Tibial artery (tissue), 4 donors: ENCODE data around the gene DLX2.

Experiments
- DNase-seq, 2 donors: peaks; one replicate each; pipeline ENCODE4 v3.0.0-alpha.2; 2019
- H3K27ac ChIP-seq, 2 donors: fragments of 200-600 bp; sonication (generic) in 1 of 2; 1 replicate in 1 of 2; 2 replicates in 1 of 2; pipeline ENCODE4 v1.5.1; 2018 to 2019; ENCODE audit warnings: mild to moderate bottlenecking in 1 of 2
- H3K27me3 ChIP-seq, 2 donors: fragments of 200-600 bp; sonication (generic) in 1 of 2; one replicate each; pipeline versions ENCODE4 v1.5.1 to v1.6.0; 2016 to 2019
- H3K36me3 ChIP-seq, 3 donors: fragments of 200-600 bp; sonication (generic) in 2 of 3; one replicate each; pipeline ENCODE4 v1.5.1; 2016 to 2019; ENCODE audit warnings: mild to moderate bottlenecking in 2 of 3
- H3K4me1 ChIP-seq, 4 donors: fragments of 200-600 bp; sonication (generic) in 2 of 4; 1 replicate in 3 of 4; 2 replicates in 1 of 4; pipeline ENCODE4 v1.5.1; 2016 to 2019
- H3K4me3 ChIP-seq, 2 donors: fragments of 200-600 bp; sonication (generic) in 1 of 2; 1 replicate in 1 of 2; 2 replicates in 1 of 2; pipeline ENCODE4 v1.5.1; 2018 to 2019; ENCODE audit warnings: mild to moderate bottlenecking in 2 of 2
- H3K9me3 ChIP-seq, 3 donors: fragments of 200-600 bp; sonication (generic) in 1 of 3; one replicate each; pipeline ENCODE4 v1.5.1; 2016 to 2019
- intact Hi-C: fragments of 100-400 bp; cut with DNase I; formaldehyde crosslinking; loops from one replicate; pipeline ENCODE4 v1.15.0; 2023; ENCODE audit warnings: low total_unique reads
- TF ChIP-seq, protein P1 (sequence below), 2 experiments: fragments of 200-600 bp in 1 of 2; fragments of 450-650 bp in 1 of 2; IDR thresholded peaks; one replicate each; pipeline ENCODE4 v1.5.1; 2017 to 2019; ENCODE audit warnings: antibody characterized with exemption in 2 of 2, mild to moderate bottlenecking in 1 of 2, moderate library complexity in 1 of 2

Gene DLX2

DNA sequence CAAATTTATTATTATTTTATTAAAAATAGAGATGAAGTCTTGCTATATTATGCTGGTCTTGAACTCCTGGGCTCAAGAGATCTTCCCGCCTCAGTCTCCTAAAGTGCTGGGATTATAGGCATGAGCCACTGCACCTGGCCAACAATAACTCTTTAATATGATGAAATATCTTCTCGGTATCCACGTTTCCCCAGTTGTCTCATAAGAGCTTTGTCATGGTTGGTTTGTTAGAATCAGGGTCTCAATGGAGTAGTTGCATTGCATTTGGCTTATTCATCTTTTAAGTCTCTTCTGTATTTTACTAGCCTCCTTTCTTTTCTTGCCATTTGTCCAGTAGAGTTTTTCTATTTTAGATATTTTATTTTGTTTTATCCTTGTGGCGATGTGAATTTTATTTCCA is 32.7 kb upstream of the DLX2 start:
- Histone ChIP-seq H3K27ac (no peak overlapping the region), H3K4me1 (no peaks in the 10 kb centered on the region), H3K9me3 (no peaks in the 10 kb centered on the region), H3K4me3 (no peak overlapping the region), H3K27me3 (no peaks in the 10 kb centered on the region), H3K36me3 (no peaks in the 10 kb centered on the region)
- intact Hi-C loops: no loop called here
- TF ChIP-seq, protein P1, sequence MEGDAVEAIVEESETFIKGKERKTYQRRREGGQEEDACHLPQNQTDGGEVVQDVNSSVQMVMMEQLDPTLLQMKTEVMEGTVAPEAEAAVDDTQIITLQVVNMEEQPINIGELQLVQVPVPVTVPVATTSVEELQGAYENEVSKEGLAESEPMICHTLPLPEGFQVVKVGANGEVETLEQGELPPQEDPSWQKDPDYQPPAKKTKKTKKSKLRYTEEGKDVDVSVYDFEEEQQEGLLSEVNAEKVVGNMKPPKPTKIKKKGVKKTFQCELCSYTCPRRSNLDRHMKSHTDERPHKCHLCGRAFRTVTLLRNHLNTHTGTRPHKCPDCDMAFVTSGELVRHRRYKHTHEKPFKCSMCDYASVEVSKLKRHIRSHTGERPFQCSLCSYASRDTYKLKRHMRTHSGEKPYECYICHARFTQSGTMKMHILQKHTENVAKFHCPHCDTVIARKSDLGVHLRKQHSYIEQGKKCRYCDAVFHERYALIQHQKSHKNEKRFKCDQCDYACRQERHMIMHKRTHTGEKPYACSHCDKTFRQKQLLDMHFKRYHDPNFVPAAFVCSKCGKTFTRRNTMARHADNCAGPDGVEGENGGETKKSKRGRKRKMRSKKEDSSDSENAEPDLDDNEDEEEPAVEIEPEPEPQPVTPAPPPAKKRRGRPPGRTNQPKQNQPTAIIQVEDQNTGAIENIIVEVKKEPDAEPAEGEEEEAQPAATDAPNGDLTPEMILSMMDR (IDR thresholded peaks at IDR 0.05): no peak
- no peak for DNase-seq

DNA sequence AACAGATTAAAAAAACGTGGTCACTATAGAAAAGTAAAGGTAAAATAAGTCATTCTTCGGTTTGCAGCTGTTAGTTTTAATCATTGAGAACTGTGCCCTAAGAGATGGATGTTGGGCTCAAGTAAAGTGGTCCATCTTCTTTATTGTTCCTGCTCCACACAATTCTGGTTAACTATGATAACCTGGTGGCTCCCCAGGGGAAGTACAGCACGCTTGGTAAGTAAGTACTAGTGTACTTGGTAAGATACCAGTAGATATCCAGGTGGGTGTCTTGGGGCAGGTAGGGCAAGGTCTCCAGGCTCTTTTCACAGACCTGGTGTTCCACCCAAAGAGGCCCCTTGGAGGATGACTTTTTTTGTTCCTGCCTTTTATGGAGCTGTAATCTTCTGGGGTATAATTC is 31.6 kb upstream of the DLX2 start:
- intact Hi-C loops: no loop called here

DNA sequence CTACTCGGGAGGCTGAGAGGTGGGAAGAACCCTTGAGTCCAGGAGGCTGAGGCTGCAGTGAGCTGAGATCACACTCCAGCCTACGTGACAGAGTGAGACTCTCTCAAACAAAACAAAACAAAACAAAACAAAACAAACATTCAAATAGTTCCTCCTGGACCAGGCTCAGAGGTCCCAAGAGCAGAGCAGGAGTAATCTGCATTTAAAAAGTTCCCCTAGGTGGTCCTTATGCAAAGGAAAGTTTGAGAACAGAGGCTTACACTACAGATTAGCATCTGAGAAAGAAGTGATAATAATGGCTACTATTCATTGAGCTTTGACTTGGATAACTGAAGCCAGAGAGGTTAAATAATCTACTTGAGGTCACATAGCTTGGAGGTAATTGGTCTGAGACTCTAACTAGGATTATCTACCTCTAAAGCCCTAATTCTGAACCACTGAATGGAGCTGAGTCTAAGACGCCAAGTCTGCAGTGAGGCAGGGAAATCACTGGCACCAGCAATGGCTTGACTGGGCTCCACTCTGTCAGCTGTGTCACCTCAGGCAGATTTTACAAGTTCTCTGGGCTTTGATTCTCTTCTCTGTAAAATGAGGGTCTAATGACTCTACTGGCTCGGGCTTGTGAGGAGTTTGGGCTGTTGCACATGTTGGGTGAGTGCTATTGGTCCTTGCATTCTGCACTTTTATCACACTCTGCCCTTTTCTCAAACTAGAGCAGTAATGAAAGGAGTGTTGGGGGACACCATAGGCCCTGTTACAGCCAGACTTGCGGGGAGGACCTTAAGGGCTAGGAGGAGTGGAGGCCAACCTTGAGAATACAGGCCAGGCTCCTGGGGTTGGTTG is 29.2 kb upstream of the DLX2 start:
- H3K4me1 ChIP-seq: no peaks in the 10 kb centered on the region
- no peak for DNase-seq
- TF ChIP-seq, protein P1 (IDR thresholded peaks at IDR 0.05): no peak
- intact Hi-C loops: no loop called here
- no peak overlapping the region for H3K4me3 ChIP-seq
- H3K9me3 ChIP-seq: no peaks in the 10 kb centered on the region
- H3K27ac ChIP-seq: no peak overlapping the region
- H3K27me3 ChIP-seq: no peaks in the 10 kb centered on the region
- no peaks in the 10 kb centered on the region for H3K36me3 ChIP-seq

More for the DNA sequence above, 31.6 kb upstream of the DLX2 start:
- Histone ChIP-seq H3K27ac (no peak overlapping the region), H3K4me3 (no peak overlapping the region), H3K27me3 (no peaks in the 10 kb centered on the region), H3K36me3 (no peaks in the 10 kb centered on the region), H3K9me3 (no peaks in the 10 kb centered on the region), H3K4me1 (no peaks in the 10 kb centered on the region)
- no peak for DNase-seq
- TF ChIP-seq, protein P1 (IDR thresholded peaks at IDR 0.05): no peak

DNA sequence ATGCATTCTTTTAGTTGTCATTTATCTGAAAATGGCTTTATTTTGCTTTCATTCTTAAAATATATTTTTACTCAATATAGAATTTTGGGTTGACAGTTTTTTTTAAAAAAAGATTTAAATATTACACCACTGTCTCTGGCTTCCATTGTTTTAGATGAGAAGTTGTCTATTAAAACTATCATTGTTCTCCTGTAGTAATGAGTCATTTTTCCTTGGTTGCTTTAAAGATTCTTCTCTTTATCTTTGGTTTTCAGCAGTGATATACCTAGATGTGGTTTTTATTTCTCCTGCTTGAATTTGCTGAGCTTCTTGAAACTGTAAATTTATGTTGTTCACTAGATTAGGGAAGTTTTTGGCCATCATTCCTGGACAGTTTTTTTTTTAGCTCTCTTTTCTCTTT is 26.7 kb upstream of the DLX2 start:
- Histone ChIP-seq H3K27ac (no peak overlapping the region), H3K9me3 (no peaks in the 10 kb centered on the region), H3K36me3 (no peaks in the 10 kb centered on the region), H3K4me1 (no peaks in the 10 kb centered on the region), H3K27me3 (no peaks in the 10 kb centered on the region), H3K4me3 (no peak overlapping the region)
- intact Hi-C loops: no loop called here
- no peak for DNase-seq
- TF ChIP-seq, protein P1 (IDR thresholded peaks at IDR 0.05): no peak

DNA sequence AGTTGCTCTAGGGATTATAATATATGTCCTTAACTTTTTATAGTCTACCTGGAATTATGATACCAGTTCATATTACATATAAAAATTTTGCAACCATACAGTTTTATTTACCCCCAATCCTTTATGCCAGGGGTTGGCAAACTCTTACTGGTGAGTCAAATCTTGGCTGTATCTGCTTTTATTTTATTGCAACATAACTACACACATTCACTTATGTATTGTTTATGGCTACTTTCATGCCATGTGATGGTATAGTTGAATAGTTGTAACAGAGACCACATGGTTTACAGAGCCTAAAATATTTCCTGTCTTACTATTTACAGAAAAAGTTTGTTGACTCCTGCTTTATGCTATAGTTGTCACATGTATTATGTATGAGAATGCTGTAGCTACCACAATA is 25.8 kb upstream of the DLX2 start:
- DNase-seq: no peak
- H3K4me3 ChIP-seq: no peak overlapping the region
- intact Hi-C loops: no loop called here
- no peaks in the 10 kb centered on the region for H3K4me1 ChIP-seq
- H3K27me3 ChIP-seq: no peaks in the 10 kb centered on the region
- no peaks in the 10 kb centered on the region for H3K36me3 ChIP-seq
- TF ChIP-seq, protein P1 (IDR thresholded peaks at IDR 0.05): no peak
- H3K9me3 ChIP-seq: no peaks in the 10 kb centered on the region
- no peak overlapping the region for H3K27ac ChIP-seq
